Astrocyte (in vitro differentiated cells and primary cell): Measurements from ENCODE around the gene ACADS. TPM values are rescaled to one million over a fixed set of nuclear protein-coding genes. Genes with fewer than 3 reads are reported as not detected.

ENCODE experiments used
- DNase-seq: peaks from one replicate; pipeline ENCODE4 v3.0.0-alpha.2; 2010; ENCODE audit warnings: low read depth
- FAIRE-seq: peaks from 2 replicates; lab custom pipeline; 2011; peaks lifted over from hg19 to GRCh38; lab: Jason Lieb, UNC
- H2AFZ ChIP-seq: 2 replicates; pipeline ENCODE4 v1.6.0; 2012; ENCODE audit warnings: low read depth, low read length, inconsistent platforms
- H3K27ac ChIP-seq: 2 replicates; pipeline ENCODE4 v1.5.1; 2011; ENCODE audit warnings: low read depth, low read length, inconsistent platforms
- H3K27me3 ChIP-seq: 2 replicates; pipeline ENCODE4 v1.6.0; 2011; ENCODE audit warnings: low read length, inconsistent platforms; ENCODE audit not compliant: insufficient read depth
- H3K36me3 ChIP-seq: 2 replicates; pipeline ENCODE4 v1.5.1; 2011; ENCODE audit warnings: low read length, inconsistent platforms; ENCODE audit not compliant: insufficient read depth
- H3K4me1 ChIP-seq: 2 replicates; pipeline ENCODE4 v1.5.1; 2011; ENCODE audit warnings: low read length, inconsistent platforms; ENCODE audit not compliant: insufficient read depth
- H3K4me2 ChIP-seq: 2 replicates; pipeline ENCODE4 v1.6.0; 2012; ENCODE audit warnings: low read length, inconsistent platforms
- H3K4me3 ChIP-seq: 2 replicates; pipeline ENCODE4 v1.5.1; 2011; ENCODE audit warnings: low read depth, mild to moderate bottlenecking, low read length, inconsistent platforms; ENCODE audit not compliant: insufficient read depth
- H3K79me2 ChIP-seq: 2 replicates; pipeline ENCODE4 v1.6.0; 2012; ENCODE audit warnings: mild to moderate bottlenecking, low read length, inconsistent platforms; ENCODE audit not compliant: insufficient read depth
- H3K9ac ChIP-seq: 2 replicates; pipeline ENCODE4 v1.6.0; 2012; ENCODE audit warnings: mild to moderate bottlenecking, low read length, inconsistent platforms
- H3K9me3 ChIP-seq: 2 replicates; pipeline ENCODE4 v1.5.1; 2012; ENCODE audit warnings: low read depth, mild to moderate bottlenecking, low read length, inconsistent platforms; ENCODE audit not compliant: insufficient read depth
- H4K20me1 ChIP-seq: 2 replicates; pipeline ENCODE4 v1.6.0; 2012; ENCODE audit warnings: low read length, inconsistent platforms; ENCODE audit not compliant: insufficient read depth
- H3K27ac Mint-ChIP-seq: one replicate; pipeline ENCODE4 v1.8.0; 2021; ENCODE audit warnings: mild to moderate bottlenecking, mixed read lengths; ENCODE audit not compliant: unreplicated experiment
- H3K27me3 Mint-ChIP-seq: one replicate; pipeline ENCODE4 v1.8.0; 2021; ENCODE audit warnings: low read depth, mixed read lengths; ENCODE audit not compliant: unreplicated experiment
- H3K36me3 Mint-ChIP-seq: one replicate; pipeline ENCODE4 v1.8.0; 2021; ENCODE audit warnings: low read depth, mixed read lengths; ENCODE audit not compliant: unreplicated experiment
- H3K4me1 Mint-ChIP-seq: one replicate; pipeline ENCODE4 v1.8.0; 2021; ENCODE audit warnings: low read depth, mixed read lengths; ENCODE audit not compliant: unreplicated experiment
- H3K4me3 Mint-ChIP-seq: one replicate; pipeline ENCODE4 v1.8.0; 2021; ENCODE audit warnings: mild to moderate bottlenecking, moderate library complexity, mixed read lengths; ENCODE audit not compliant: unreplicated experiment
- H3K9me3 Mint-ChIP-seq: one replicate; pipeline ENCODE4 v1.8.0; 2021; ENCODE audit warnings: mild to moderate bottlenecking, mixed read lengths; ENCODE audit not compliant: unreplicated experiment
- CTCF ChIP-seq: IDR thresholded peaks from 2 replicates; pipeline ENCODE4 v1.5.1; 2011; ENCODE audit warnings: low read depth, mild to moderate bottlenecking, inconsistent platforms, low read length, moderate library complexity; ENCODE audit not compliant: insufficient read depth
- EZH2 ChIP-seq: IDR thresholded peaks from 2 replicates; pipeline ENCODE4 v1.6.1; 2012; ENCODE audit warnings: mild to moderate bottlenecking, low read length, inconsistent platforms; ENCODE audit not compliant: insufficient read depth
- total RNA-seq: library from RNA; stranded (reverse); gene quantifications from 2 replicates; pipeline ENCODE4 v1.2.1, GENCODE V29; 2021

ACADS gene
- total RNA-seq, 1 donor from 2014 or later, result 2.8 TPM

- no peaks in the 10 kb centered on the region for H3K27me3 Mint-ChIP-seq
- Histone ChIP-seq H3K4me3 (no peak overlapping the region), H3K9ac (no peak overlapping the region), H3K9me3 (no peaks in the 10 kb centered on the region), H3K4me2 (no peak overlapping the region), H3K79me2 (no peaks in the 10 kb centered on the region), H3K36me3 (peaks cover 2% of the 10 kb centered on the region), H2AFZ (no peak overlapping the region), H3K4me1 (peaks cover 5% of the 10 kb centered on the region), H4K20me1 (no peaks in the 10 kb centered on the region), H3K27ac (no peak overlapping the region), H3K27me3 (no peaks in the 10 kb centered on the region)
- H3K9me3 Mint-ChIP-seq, result peaks cover 4% of the 10 kb centered on the region
- TF ChIP-seq CTCF (no peak), EZH2 (no peak)
- H3K36me3 Mint-ChIP-seq, result peaks cover 25% of the 10 kb centered on the region
- peaks cover 15% of the 10 kb centered on the region for H3K4me1 Mint-ChIP-seq
- DNase-seq (no peak), FAIRE-seq (no peak)
- H3K27ac Mint-ChIP-seq, result no peak overlapping the region
- H3K4me3 Mint-ChIP-seq, result no peak overlapping the region
Observed at GRCh38 chr12:120759591-120760348, 34.1 kb downstream of the ACADS start.

GRCh38 chr12:120760349-120761254 lies 35.0 kb downstream of the ACADS start:
- H2AFZ ChIP-seq, result no peak overlapping the region
- peaks cover 5% of the 10 kb centered on the region for H3K4me1 ChIP-seq
- Mint-ChIP-seq H3K36me3 (peaks cover 25% of the 10 kb centered on the region), H3K27ac (peak overlapping the region; percentile 14), H3K4me1 (peaks cover 15% of the 10 kb centered on the region), H3K9me3 (peaks cover 1% of the 10 kb centered on the region), H3K27me3 (no peaks in the 10 kb centered on the region), H3K4me3 (no peak overlapping the region)
- H3K79me2 ChIP-seq, result no peaks in the 10 kb centered on the region
- no peak overlapping the region for H3K4me3 ChIP-seq
- peaks cover 4% of the 10 kb centered on the region for H3K36me3 ChIP-seq
- H3K9me3 ChIP-seq, result no peaks in the 10 kb centered on the region
- H4K20me1 ChIP-seq, result no peaks in the 10 kb centered on the region
- no peak for FAIRE-seq
- no peak overlapping the region for H3K9ac ChIP-seq
- no peak for DNase-seq
- TF ChIP-seq CTCF, result no peak
- TF ChIP-seq EZH2, result no peak
- H3K27ac ChIP-seq, result no peak overlapping the region
- H3K4me2 ChIP-seq, result no peak overlapping the region
- H3K27me3 ChIP-seq, result no peaks in the 10 kb centered on the region
